ENCODE measurements around the gene ARID1B. TPM values are rescaled to one million over a fixed set of nuclear protein-coding genes. Genes with fewer than 3 reads are reported as not detected.

The ARID1B gene
- total and polyA plus RNA-seq, 10 of the 15 experiments (the other 5 are each of a cell fraction or from before 2014, with no cell fraction given): 24.7 to 133 (median 54.6) TPM

DNA sequence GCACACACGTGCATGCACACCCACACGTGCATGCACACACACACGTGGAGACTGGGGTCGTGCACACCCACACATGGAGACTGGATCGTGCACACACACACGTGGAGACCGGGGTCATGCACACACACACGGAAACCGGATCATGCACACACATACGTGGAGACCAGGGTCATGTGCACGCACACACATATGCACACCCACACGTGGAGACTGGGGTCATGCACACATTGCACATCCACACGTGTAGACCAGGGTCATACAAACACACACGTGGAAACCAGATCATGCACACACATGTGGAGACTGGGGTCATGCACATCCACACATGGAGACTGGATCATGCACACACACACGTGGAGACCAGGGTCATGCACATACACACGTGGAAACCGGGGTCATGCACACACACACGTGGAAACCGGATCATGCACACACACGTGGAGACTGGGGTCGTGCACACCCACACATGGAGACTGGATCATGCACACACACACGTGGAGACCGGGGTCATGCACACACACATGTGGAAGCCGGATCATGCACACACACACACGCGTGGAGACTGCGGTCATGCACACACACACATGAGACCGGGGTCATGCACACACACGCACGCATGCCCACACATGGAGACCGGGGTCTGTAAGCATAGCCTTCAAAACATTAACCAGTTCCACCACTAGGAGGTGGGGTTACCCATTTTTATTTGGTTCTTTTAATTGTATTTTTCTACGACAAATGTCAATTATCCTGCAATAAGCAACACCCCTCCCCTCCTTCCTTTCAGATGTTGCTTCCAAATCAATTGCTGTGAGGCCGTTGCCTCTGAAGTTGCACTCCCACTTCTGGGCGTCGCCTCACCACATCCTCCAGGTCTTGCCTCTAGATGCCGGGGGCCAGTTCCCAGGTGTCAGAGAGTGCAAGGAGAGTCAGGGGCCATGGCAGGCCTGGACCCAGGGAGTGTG is 450.3 kb downstream of the ARID1B start:
- ChIA-PET RAD21 (ENCODE audit: unreplicated experiment) (no interaction called here), SMC1A (ENCODE audit: uncharacterized antibody, unreplicated experiment) (interaction anchor here (0.8 kb wide), 1 partner anchor 675 kb away, joined by 3 read pairs; no protein-coding TSS in a partner anchor), CTCF (interaction anchor here (0.9 kb wide), 1 partner anchor 193 kb away, joined by 3 read pairs; no protein-coding TSS in a partner anchor), POLR2A (no interaction called here)
- Histone ChIP-seq H3K36me3 (ENCODE audit: control insufficient read depth in 2 of 2, insufficient read depth in 2 of 2, low read length in 1 of 2) (no peaks in the 10 kb centered on the region), H3K4me1 (ENCODE audit: control insufficient read depth, insufficient read depth, low read length) (peaks cover 9% of the 10 kb centered on the region), H3K4me3 (no peak overlapping the region), H3K27ac (ENCODE audit: control insufficient read depth, insufficient read depth) (no peak overlapping the region), H3K79me2 (ENCODE audit: control insufficient read depth, insufficient read depth, low read length) (no peaks in the 10 kb centered on the region), H3K9me3 (replicated peaks; ENCODE audit: control insufficient read depth, insufficient read depth, low read length) (no peaks in the 10 kb centered on the region), H3K27me3 (replicated peaks in 1 of 2; ENCODE audit: control insufficient read depth in 2 of 2, insufficient read depth in 2 of 2, low read length in 1 of 2) (peaks cover 3% of the 10 kb centered on the region in 2 experiments; a peak in 3 of 4 replicates), H2AFZ (ENCODE audit: control insufficient read depth, low read depth, low read length) (no peak overlapping the region), H4K20me1 (ENCODE audit: control insufficient read depth, insufficient read depth) (no peaks in the 10 kb centered on the region), H3K9ac (ENCODE audit: control insufficient read depth, insufficient read depth, low read length) (no peak overlapping the region), H3K4me2 (ENCODE audit: control insufficient read depth, insufficient read depth) (no peak overlapping the region)
- DNase-seq (ENCODE audit: low read depth, low spot score): no peak
- intact Hi-C loops (cut with micrococcal nuclease; ENCODE audit: unreplicated experiment): no loop called here
- peak; percentile 32 for ATAC-seq
- WGBS (ENCODE audit: insufficient coverage, insufficient replicate concordance, low lambda C conversion rate, missing lambda C conversion rate): 47% methylated on average over 36 of the region's 36 CpGs
- no peak for FAIRE-seq
- BruUV-seq (replicated peaks): no TSS peak
- in situ Hi-C loops (cut with MboI): no loop called here
- TF ChIP-seq EED (IDR thresholded peaks at IDR 0.05; ENCODE audit: low read depth) (no peak), NR2C2 (IDR thresholded peaks at IDR 0.05; ENCODE audit: borderline replicate concordance, control insufficient read depth, insufficient read length, low read depth) (peak; percentile 36), RUNX3 (IDR thresholded peaks at IDR 0.05; ENCODE audit: low read length) (no peak), EGR1 (IDR thresholded peaks at IDR 0.05; ENCODE audit: borderline replicate concordance in 1 of 2, low read depth in 2 of 2, low read length in 2 of 2) (no peak)
- TF ChIP-seq, protein P1, sequence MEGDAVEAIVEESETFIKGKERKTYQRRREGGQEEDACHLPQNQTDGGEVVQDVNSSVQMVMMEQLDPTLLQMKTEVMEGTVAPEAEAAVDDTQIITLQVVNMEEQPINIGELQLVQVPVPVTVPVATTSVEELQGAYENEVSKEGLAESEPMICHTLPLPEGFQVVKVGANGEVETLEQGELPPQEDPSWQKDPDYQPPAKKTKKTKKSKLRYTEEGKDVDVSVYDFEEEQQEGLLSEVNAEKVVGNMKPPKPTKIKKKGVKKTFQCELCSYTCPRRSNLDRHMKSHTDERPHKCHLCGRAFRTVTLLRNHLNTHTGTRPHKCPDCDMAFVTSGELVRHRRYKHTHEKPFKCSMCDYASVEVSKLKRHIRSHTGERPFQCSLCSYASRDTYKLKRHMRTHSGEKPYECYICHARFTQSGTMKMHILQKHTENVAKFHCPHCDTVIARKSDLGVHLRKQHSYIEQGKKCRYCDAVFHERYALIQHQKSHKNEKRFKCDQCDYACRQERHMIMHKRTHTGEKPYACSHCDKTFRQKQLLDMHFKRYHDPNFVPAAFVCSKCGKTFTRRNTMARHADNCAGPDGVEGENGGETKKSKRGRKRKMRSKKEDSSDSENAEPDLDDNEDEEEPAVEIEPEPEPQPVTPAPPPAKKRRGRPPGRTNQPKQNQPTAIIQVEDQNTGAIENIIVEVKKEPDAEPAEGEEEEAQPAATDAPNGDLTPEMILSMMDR (IDR thresholded peaks at IDR 0.05 in 2 of 3, conservative IDR thresholded peaks at IDR 0.05 in 1 of 3; ENCODE audit: control insufficient read depth in 2 of 3, extremely low read depth in 1 of 3, insufficient read depth in 1 of 3, low read depth in 3 of 3, low read length in 3 of 3): peak; percentile 10 to 24 (median 13); a peak in 3 of 6 replicates
- TF ChIP-seq, protein P2, sequence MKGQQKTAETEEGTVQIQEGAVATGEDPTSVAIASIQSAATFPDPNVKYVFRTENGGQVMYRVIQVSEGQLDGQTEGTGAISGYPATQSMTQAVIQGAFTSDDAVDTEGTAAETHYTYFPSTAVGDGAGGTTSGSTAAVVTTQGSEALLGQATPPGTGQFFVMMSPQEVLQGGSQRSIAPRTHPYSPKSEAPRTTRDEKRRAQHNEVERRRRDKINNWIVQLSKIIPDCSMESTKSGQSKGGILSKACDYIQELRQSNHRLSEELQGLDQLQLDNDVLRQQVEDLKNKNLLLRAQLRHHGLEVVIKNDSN (IDR thresholded peaks at IDR 0.05; ENCODE audit: borderline replicate concordance, extremely low read length, insufficient read depth, low read depth, low read length): peak; percentile 6

Measured in GM12878 (cell line).